ENCODE data around the gene OPTC.
"Not testable (repeated sequence)": the region's sequence is repeated elsewhere in the genome, so short reads cannot be mapped to it uniquely, and the experiment has no call there.

The OPTC gene

DNA sequence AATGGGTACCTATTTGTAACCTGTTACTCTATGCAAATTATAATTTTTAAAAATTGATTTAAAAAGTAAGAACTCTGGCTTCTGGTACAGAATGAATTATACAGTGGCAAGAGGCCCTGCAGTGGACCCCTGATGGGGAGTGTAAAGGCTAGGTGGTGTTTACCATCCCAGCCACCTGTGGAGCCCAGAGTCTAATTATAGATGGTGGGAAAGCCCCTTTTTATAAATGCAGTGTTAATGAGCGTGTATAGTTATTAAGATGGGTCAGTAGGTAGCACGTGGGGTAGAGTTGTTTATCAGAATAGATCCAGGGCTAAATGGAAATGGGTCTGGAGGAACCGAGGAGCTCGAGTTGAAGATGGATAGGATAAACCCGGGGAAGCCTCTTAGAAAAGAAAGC lies 32.2 kb upstream of the OPTC start:
- Mint-ChIP-seq H3K36me3 (ENCODE audit: low read depth) (no peaks in the 10 kb centered on the region), H3K4me3 (no peak overlapping the region), H3K4me1 (ENCODE audit: low read depth) (peaks cover 4% of the 10 kb centered on the region), H3K27ac (no peak overlapping the region), H3K9me3 (no peaks in the 10 kb centered on the region), H3K27me3 (peaks cover 4% of the 10 kb centered on the region)

DNA sequence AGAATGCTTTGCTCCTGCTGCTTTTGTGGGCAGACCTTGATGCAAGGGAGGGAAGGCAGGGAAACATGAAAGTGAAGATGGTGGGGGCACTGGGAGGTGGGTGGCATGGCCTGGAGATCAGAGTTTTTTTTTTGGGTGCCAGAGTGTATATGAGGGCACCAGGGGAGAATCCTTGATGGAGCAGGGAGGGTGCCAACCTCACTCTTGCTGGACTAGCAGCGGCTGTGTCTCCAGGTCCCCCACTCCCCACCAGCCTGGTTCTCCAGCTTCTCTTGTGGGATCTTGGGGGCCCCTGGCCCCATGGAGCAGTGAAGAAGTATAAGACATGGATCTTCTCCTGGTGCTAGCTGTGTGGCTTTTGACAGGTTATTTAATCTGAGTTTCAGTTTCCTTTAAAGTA lies 31.8 kb upstream of the OPTC start:
- Mint-ChIP-seq H3K27ac (no peak overlapping the region), H3K9me3 (no peaks in the 10 kb centered on the region), H3K4me1 (ENCODE audit: low read depth) (peaks cover 4% of the 10 kb centered on the region), H3K4me3 (no peak overlapping the region), H3K36me3 (ENCODE audit: low read depth) (no peaks in the 10 kb centered on the region), H3K27me3 (peaks cover 4% of the 10 kb centered on the region)

GRCh38 chr1:203462878-203463277 lies 31.1 kb upstream of the OPTC start:
- H3K27ac Mint-ChIP-seq, result no peak overlapping the region

DNA sequence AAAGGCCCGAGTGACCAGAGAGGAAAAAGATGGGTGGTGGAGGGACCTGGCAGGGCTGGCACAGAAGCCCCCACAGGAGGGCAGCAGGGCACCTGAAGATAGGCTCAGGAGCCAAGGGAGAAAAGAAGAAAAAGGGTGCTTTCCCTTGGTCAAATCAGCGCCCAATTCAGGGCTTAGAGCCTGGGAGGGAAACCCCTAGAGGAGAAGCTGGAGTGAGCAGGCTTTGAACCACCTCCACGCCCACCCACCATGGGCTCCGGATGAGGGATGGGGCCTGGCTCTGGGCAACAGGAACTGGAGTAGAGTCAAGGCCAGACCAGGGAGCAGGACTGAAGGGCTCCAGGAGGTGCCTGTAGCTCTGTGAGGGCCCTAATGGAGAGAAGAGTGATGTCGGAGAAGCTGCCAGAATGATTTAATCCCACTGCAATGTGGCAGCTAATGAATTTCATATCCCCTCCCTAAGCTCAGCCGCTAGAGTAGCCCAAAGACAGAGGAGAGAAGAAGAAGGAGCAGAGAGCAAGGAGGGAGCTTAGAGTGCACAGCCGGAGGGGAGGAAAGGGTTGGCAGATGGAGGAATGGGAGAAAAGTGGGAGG lies 30.4 kb upstream of the OPTC start:
- H3K27me3 Mint-ChIP-seq, result peaks cover 7% of the 10 kb centered on the region
- H3K27ac Mint-ChIP-seq, result no peak overlapping the region
- H3K4me3 Mint-ChIP-seq, result no peak overlapping the region
- no peaks in the 10 kb centered on the region for H3K9me3 Mint-ChIP-seq
- no peaks in the 10 kb centered on the region for H3K36me3 Mint-ChIP-seq (ENCODE audit: low read depth)
- H3K4me1 Mint-ChIP-seq (ENCODE audit: low read depth), result peaks cover 4% of the 10 kb centered on the region

More at GRCh38 chr1:203462878-203463277, 31.1 kb upstream of the OPTC start:
- Mint-ChIP-seq H3K4me3 (no peak overlapping the region), H3K4me1 (ENCODE audit: low read depth) (peaks cover 4% of the 10 kb centered on the region), H3K36me3 (ENCODE audit: low read depth) (no peaks in the 10 kb centered on the region), H3K27me3 (peaks cover 4% of the 10 kb centered on the region), H3K9me3 (no peaks in the 10 kb centered on the region)

GRCh38 chr1:203464226-203464625 lies 29.7 kb upstream of the OPTC start:
- Mint-ChIP-seq H3K4me3 (no peak overlapping the region), H3K27ac (no peak overlapping the region)

GRCh38 chr1:203464743-203465142 lies 29.2 kb upstream of the OPTC start:
- Mint-ChIP-seq H3K36me3 (ENCODE audit: low read depth) (no peaks in the 10 kb centered on the region), H3K27ac (no peak overlapping the region), H3K9me3 (no peaks in the 10 kb centered on the region), H3K4me3 (no peak overlapping the region), H3K4me1 (ENCODE audit: low read depth) (peaks cover 4% of the 10 kb centered on the region), H3K27me3 (peaks cover 11% of the 10 kb centered on the region)

More at GRCh38 chr1:203464226-203464625, 29.7 kb upstream of the OPTC start:
- Mint-ChIP-seq H3K9me3 (no peaks in the 10 kb centered on the region), H3K4me1 (ENCODE audit: low read depth) (peaks cover 4% of the 10 kb centered on the region), H3K36me3 (ENCODE audit: low read depth) (no peaks in the 10 kb centered on the region), H3K27me3 (peaks cover 11% of the 10 kb centered on the region)

GRCh38 chr1:203465146-203465798 lies 28.7 kb upstream of the OPTC start:
- H3K27me3 Mint-ChIP-seq, result peaks cover 11% of the 10 kb centered on the region

DNA sequence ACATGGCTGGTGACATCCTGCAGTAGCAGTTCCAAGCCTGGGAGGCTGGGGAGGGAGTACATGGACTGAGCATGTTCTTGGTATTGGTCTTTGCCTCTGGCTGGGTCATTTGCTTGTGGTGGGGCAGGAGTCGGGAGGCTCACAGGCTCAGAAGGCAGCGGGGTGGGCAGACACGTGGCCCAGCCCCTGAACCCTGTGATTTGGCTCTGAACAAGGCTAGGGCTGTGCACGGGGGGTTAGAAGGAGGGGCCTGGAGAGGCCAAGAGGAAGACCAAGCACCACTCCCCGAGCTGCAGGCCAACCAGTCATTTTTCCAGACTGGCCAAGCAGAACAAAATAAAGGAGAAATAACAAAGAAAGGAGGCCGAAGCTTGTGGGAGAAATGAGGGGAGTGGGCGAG lies 28.0 kb upstream of the OPTC start:
- no peaks in the 10 kb centered on the region for H3K36me3 Mint-ChIP-seq (ENCODE audit: low read depth)
- H3K27ac Mint-ChIP-seq, result no peak overlapping the region
- peaks cover 14% of the 10 kb centered on the region for H3K27me3 Mint-ChIP-seq

More at GRCh38 chr1:203465146-203465798, 28.7 kb upstream of the OPTC start:
- Mint-ChIP-seq H3K36me3 (ENCODE audit: low read depth) (no peaks in the 10 kb centered on the region), H3K4me3 (no peak overlapping the region), H3K9me3 (no peaks in the 10 kb centered on the region), H3K4me1 (ENCODE audit: low read depth) (peaks cover 4% of the 10 kb centered on the region), H3K27ac (no peak overlapping the region)

DNA sequence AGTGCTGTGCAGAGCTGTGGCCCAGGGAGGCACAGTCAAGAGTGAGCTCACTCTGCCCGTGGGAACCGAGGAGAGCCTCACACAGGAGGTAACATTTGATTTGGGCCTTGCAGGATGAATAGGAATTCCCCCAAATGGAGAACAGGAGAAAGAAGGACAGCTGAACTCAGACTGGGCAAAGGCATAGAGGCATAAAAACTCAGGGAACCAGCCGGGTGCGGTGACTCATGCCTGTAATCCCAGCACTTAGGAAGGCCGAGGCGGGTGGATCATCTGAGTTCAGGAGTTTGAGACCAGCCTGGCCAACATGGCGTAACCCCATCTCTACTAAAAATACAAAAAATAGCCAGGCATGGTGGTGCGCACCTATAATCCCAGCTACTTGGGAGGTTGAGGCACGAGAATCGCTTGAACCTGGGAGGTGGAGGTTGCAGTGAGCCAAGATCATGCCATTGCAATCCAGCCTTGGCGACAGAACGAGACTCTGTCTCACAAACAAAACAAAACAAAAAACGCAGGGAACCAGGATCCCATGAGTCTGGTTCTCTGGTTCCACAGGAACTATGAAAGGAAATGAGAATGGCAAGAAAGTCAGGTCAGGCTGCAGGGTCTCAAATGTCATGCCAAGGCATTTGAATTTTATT lies 26.9 kb upstream of the OPTC start:
- H3K27me3 Mint-ChIP-seq, result peaks cover 11% of the 10 kb centered on the region
- H3K4me3 Mint-ChIP-seq; H3K4me1 Mint-ChIP-seq (ENCODE audit: low read depth); H3K36me3 Mint-ChIP-seq (ENCODE audit: low read depth); H3K9me3 Mint-ChIP-seq; H3K27ac Mint-ChIP-seq: not testable (repeated sequence)

More for the DNA sequence above, 28.0 kb upstream of the OPTC start:
- Mint-ChIP-seq H3K9me3 (no peaks in the 10 kb centered on the region), H3K4me3 (no peak overlapping the region), H3K4me1 (ENCODE audit: low read depth) (peaks cover 4% of the 10 kb centered on the region)

GRCh38 chr1:203467550-203467921 lies 26.4 kb upstream of the OPTC start:
- H3K36me3 Mint-ChIP-seq (ENCODE audit: low read depth), result no peaks in the 10 kb centered on the region
- no peak overlapping the region for H3K27ac Mint-ChIP-seq
- no peaks in the 10 kb centered on the region for H3K9me3 Mint-ChIP-seq

DNA sequence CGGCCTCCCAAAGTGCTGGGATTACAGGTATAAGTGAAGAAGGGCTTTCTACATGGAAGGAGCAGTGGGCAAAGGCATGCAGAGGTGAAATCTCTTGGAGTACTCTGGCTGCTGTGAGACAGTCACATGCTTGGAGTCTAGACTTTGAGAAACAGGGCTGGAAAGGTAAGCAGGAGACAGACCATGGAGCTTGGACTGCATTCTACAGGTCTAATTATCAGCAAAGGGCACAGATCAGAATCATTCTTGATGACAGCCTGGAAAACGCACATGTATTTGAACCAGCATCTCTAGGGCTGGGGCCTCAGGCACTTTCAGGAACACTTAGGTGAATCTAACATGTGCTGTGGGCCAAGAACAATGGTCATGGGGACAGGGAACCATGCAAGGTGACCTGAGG lies 25.6 kb upstream of the OPTC start:
- peaks cover 13% of the 10 kb centered on the region for H3K27me3 Mint-ChIP-seq
- H3K4me3 Mint-ChIP-seq, result no peak overlapping the region
- H3K9me3 Mint-ChIP-seq, result no peaks in the 10 kb centered on the region
- no peak overlapping the region for H3K27ac Mint-ChIP-seq
- no peaks in the 10 kb centered on the region for H3K36me3 Mint-ChIP-seq (ENCODE audit: low read depth)
- H3K4me1 Mint-ChIP-seq (ENCODE audit: low read depth), result no peaks in the 10 kb centered on the region

More at GRCh38 chr1:203467550-203467921, 26.4 kb upstream of the OPTC start:
- Mint-ChIP-seq H3K27me3 (peaks cover 11% of the 10 kb centered on the region), H3K4me1 (ENCODE audit: low read depth) (no peaks in the 10 kb centered on the region), H3K4me3 (no peak overlapping the region)

DNA sequence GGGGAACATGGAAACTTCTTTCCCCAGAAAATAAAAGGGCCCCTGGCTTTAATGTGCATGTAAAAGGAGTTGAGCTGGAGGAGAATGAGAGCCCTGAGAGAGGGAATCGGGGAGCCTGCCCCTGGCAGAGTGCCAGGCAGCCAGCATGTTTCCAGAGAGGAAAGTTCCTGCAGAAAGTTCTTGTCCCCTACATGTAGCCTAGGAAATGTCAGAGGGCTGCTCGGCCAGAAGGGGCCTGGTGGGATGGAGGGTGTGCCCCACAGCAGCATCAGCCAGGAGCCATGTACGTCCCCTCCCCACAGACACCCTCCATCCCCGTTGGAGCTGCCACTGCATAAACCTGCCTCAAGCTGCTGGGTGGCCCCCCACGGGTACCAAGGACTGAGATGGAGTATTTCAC lies 23.7 kb upstream of the OPTC start:
- H3K27me3 Mint-ChIP-seq, result peaks cover 18% of the 10 kb centered on the region
- H3K27ac Mint-ChIP-seq, result no peak overlapping the region

GRCh38 chr1:203471841-203472240 lies 22.1 kb upstream of the OPTC start:
- no peaks in the 10 kb centered on the region for H3K4me1 Mint-ChIP-seq (ENCODE audit: low read depth)
- H3K27ac Mint-ChIP-seq, result no peak overlapping the region
- peaks cover 26% of the 10 kb centered on the region for H3K27me3 Mint-ChIP-seq
- H3K36me3 Mint-ChIP-seq (ENCODE audit: low read depth), result no peaks in the 10 kb centered on the region
- H3K9me3 Mint-ChIP-seq, result no peaks in the 10 kb centered on the region
- H3K4me3 Mint-ChIP-seq, result no peak overlapping the region

More for the DNA sequence above, 23.7 kb upstream of the OPTC start:
- Mint-ChIP-seq H3K4me3 (no peak overlapping the region), H3K9me3 (no peaks in the 10 kb centered on the region), H3K36me3 (ENCODE audit: low read depth) (no peaks in the 10 kb centered on the region), H3K4me1 (ENCODE audit: low read depth) (no peaks in the 10 kb centered on the region)

GRCh38 chr1:203473281-203473680 lies 20.7 kb upstream of the OPTC start:
- peaks cover 25% of the 10 kb centered on the region for H3K27me3 Mint-ChIP-seq
- no peaks in the 10 kb centered on the region for H3K9me3 Mint-ChIP-seq
- H3K4me3 Mint-ChIP-seq, result no peak overlapping the region
- H3K36me3 Mint-ChIP-seq (ENCODE audit: low read depth), result no peaks in the 10 kb centered on the region
- H3K27ac Mint-ChIP-seq, result no peak overlapping the region
- no peaks in the 10 kb centered on the region for H3K4me1 Mint-ChIP-seq (ENCODE audit: low read depth)

GRCh38 chr1:203473781-203474305 lies 20.1 kb upstream of the OPTC start:
- H3K4me3 Mint-ChIP-seq, result no peak overlapping the region
- no peak overlapping the region for H3K27ac Mint-ChIP-seq
- H3K27me3 Mint-ChIP-seq, result peaks cover 20% of the 10 kb centered on the region
- H3K36me3 Mint-ChIP-seq (ENCODE audit: low read depth), result no peaks in the 10 kb centered on the region
- H3K4me1 Mint-ChIP-seq (ENCODE audit: low read depth), result no peaks in the 10 kb centered on the region
- H3K9me3 Mint-ChIP-seq, result no peaks in the 10 kb centered on the region

All from stimulated activated naive CD8-positive, alpha-beta T cell treated with anti-CD3 and anti-CD28 coated beads, Interleukin-15, Interleukin-2, amounts not matched to agents 100 ng/mL and 50 ng/mL, for 24 hours (primary cell).